IPS-18c (cell line): ENCODE data around the gene DSP.

Source experiments
- H3K4me3 ChIP-seq: 2 replicates; pipeline ENCODE4 v1.7.0; 2013; ENCODE audit warnings: low read depth, mild to moderate bottlenecking, low read length, moderate library complexity; ENCODE audit not compliant: insufficient read depth
- H3K9me3 ChIP-seq: one replicate; pipeline ENCODE4 v1.6.1; 2013; ENCODE audit warnings: mild to moderate bottlenecking, low read length, moderate library complexity; ENCODE audit not compliant: control insufficient read depth, insufficient read depth

DSP gene

GRCh38 chr6:7554533-7555275, 13.2 kb downstream of the DSP start:
- Histone ChIP-seq H3K4me3 (no peak overlapping the region), H3K9me3 (no peaks in the 10 kb centered on the region)

GRCh38 chr6:7555671-7556070, 14.2 kb downstream of the DSP start:
- Histone ChIP-seq H3K9me3 (no peaks in the 10 kb centered on the region), H3K4me3 (no peak overlapping the region)

- H3K9me3 ChIP-seq, result no peaks in the 10 kb centered on the region
- H3K4me3 ChIP-seq, result no peak overlapping the region
Observed at GRCh38 chr6:7556394-7557106, 15.1 kb downstream of the DSP start.

- H3K4me3 ChIP-seq, result no peak overlapping the region
- H3K9me3 ChIP-seq, result no peaks in the 10 kb centered on the region
Observed at GRCh38 chr6:7557652-7558051, 16.2 kb downstream of the DSP start.

GRCh38 chr6:7558781-7559180, 17.3 kb downstream of the DSP start:
- no peaks in the 10 kb centered on the region for H3K9me3 ChIP-seq

GRCh38 chr6:7559196-7559595, 17.7 kb downstream of the DSP start:
- Histone ChIP-seq H3K9me3 (no peaks in the 10 kb centered on the region), H3K4me3 (no peak overlapping the region)

More at GRCh38 chr6:7558781-7559180, 17.3 kb downstream of the DSP start:
- no peak overlapping the region for H3K4me3 ChIP-seq

- no peak overlapping the region for H3K4me3 ChIP-seq
- H3K9me3 ChIP-seq, result no peaks in the 10 kb centered on the region
Observed at GRCh38 chr6:7559651-7560385, 18.3 kb downstream of the DSP start.

GRCh38 chr6:7561153-7561964, 19.9 kb downstream of the DSP start:
- Histone ChIP-seq H3K4me3 (no peak overlapping the region), H3K9me3 (no peaks in the 10 kb centered on the region)

- Histone ChIP-seq H3K4me3 (no peak overlapping the region), H3K9me3 (no peaks in the 10 kb centered on the region)
Observed at GRCh38 chr6:7562769-7563168, 21.3 kb downstream of the DSP start.

GRCh38 chr6:7566107-7566506, 24.6 kb downstream of the DSP start:
- H3K9me3 ChIP-seq, result no peaks in the 10 kb centered on the region
- no peak overlapping the region for H3K4me3 ChIP-seq

GRCh38 chr6:7566617-7567173, 25.2 kb downstream of the DSP start:
- Histone ChIP-seq H3K9me3 (no peaks in the 10 kb centered on the region), H3K4me3 (no peak overlapping the region)

- H3K4me3 ChIP-seq, result no peak overlapping the region
- H3K9me3 ChIP-seq, result no peaks in the 10 kb centered on the region
Observed at GRCh38 chr6:7568021-7568420, 26.6 kb downstream of the DSP start.

GRCh38 chr6:7569082-7569481, 27.6 kb downstream of the DSP start:
- H3K9me3 ChIP-seq, result no peaks in the 10 kb centered on the region

GRCh38 chr6:7572213-7572943, 30.9 kb downstream of the DSP start:
- no peaks in the 10 kb centered on the region for H3K9me3 ChIP-seq
- no peak overlapping the region for H3K4me3 ChIP-seq

More at GRCh38 chr6:7569082-7569481, 27.6 kb downstream of the DSP start:
- H3K4me3 ChIP-seq, result no peak overlapping the region

GRCh38 chr6:7574500-7574899, 33.0 kb downstream of the DSP start:
- Histone ChIP-seq H3K9me3 (no peaks in the 10 kb centered on the region), H3K4me3 (no peak overlapping the region)

- Histone ChIP-seq H3K9me3 (no peaks in the 10 kb centered on the region), H3K4me3 (no peak overlapping the region)
Observed at GRCh38 chr6:7578516-7578915, 37.0 kb downstream of the DSP start.
